C4-2B (cell line): Measurements from ENCODE around the gene CFAP119.
"Not testable (repeated sequence)": the region's sequence is repeated elsewhere in the genome, so short reads cannot be mapped to it uniquely, and the experiment has no call there.

ENCODE experiments used
- ZFX ChIP-seq: fragments of 450-650 bp; IDR thresholded peaks from 2 replicates; pipeline ENCODE4 v1.6.1; 2017
- TF ChIP-seq, protein P1 (sequence below): fragments of 450-650 bp; conservative IDR thresholded peaks from 2 replicates; pipeline ENCODE4 v1.5.1; 2017; ENCODE audit warnings: mild to moderate bottlenecking

DNA sequence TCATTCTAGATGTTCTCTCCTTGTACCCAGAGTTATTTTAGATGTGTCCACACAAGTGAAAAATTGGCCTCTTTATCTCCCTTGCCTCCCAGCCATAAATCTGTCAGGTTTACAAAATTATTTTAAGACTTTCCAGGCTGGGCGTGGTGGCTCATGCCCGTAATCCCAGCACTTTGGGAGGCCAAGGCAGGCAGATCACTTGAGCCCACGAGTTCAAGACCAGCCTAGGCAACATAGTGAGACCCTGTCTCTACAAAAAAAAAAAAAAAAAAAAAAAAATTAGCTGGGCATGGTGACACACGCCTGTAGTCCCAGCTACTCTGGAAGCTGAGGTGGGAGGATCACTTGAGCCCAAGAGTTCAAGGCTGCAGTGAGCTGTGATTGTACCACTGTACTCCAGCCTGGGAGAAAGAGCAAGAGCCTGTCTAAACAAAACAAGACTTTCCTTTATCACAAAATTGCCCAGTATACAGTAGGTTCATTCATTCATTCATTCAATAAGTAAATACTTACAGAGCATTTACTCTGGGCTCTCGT, 47.1 kb upstream of the CFAP119 start:
- TF ChIP-seq, protein P1, sequence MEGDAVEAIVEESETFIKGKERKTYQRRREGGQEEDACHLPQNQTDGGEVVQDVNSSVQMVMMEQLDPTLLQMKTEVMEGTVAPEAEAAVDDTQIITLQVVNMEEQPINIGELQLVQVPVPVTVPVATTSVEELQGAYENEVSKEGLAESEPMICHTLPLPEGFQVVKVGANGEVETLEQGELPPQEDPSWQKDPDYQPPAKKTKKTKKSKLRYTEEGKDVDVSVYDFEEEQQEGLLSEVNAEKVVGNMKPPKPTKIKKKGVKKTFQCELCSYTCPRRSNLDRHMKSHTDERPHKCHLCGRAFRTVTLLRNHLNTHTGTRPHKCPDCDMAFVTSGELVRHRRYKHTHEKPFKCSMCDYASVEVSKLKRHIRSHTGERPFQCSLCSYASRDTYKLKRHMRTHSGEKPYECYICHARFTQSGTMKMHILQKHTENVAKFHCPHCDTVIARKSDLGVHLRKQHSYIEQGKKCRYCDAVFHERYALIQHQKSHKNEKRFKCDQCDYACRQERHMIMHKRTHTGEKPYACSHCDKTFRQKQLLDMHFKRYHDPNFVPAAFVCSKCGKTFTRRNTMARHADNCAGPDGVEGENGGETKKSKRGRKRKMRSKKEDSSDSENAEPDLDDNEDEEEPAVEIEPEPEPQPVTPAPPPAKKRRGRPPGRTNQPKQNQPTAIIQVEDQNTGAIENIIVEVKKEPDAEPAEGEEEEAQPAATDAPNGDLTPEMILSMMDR = not testable (repeated sequence)
- not testable (repeated sequence) for TF ChIP-seq ZFX
